ENCODE data around the gene RNF222. TPM values are rescaled to one million over a fixed set of nuclear protein-coding genes. Genes with fewer than 3 reads are reported as not detected.

RNF222 gene
- total RNA-seq, 1 experiment from 2014 or later: 0.79 TPM

- Histone ChIP-seq H3K27ac (no peak overlapping the region), H3K4me2 (no peak overlapping the region), H2AFZ (no peak overlapping the region), H3K79me2 (ENCODE audit: low read depth) (no peaks in the 10 kb centered on the region), H3K4me1 (replicated peaks; ENCODE audit: insufficient read depth) (no peaks in the 10 kb centered on the region; the same call in 1 of the 2 replicates), H3K27me3 (ENCODE audit: insufficient read depth, low read depth) (no peaks in the 10 kb centered on the region), H3K9me3 (ENCODE audit: insufficient read depth, low read depth) (no peaks in the 10 kb centered on the region), H3K9me2 (ENCODE audit: insufficient read depth) (no peaks in the 10 kb centered on the region), H3K36me3 (ENCODE audit: low read depth) (no peaks in the 10 kb centered on the region), H3K4me3 (no peak overlapping the region), H4K20me1 (ENCODE audit: insufficient read depth) (no peaks in the 10 kb centered on the region), H3F3A (ENCODE audit: insufficient read depth, low read depth) (0 out of 2 replicates have a peak, but pooled peaks cover 3% of the 10 kb centered on the region)
- CTCF ChIA-PET: interaction anchor here (1.0 to 1.9 kb wide), 3 partner anchors 25 to 27 kb away, joined by 3 to 23 read pairs (median 4); partner anchors contain the start of gene NDEL1
- POLR2A ChIA-PET (ENCODE audit: unreplicated experiment): interaction anchor here (0.6 kb wide), 2 partner anchors 25 to 32 kb away, joined by 3 to 4 read pairs; partner anchors contain the start of gene NDEL1
- TF ChIP-seq EZH2 (IDR thresholded peaks at IDR 0.05; ENCODE audit: low read depth): no peak
- TF ChIP-seq, protein P1, sequence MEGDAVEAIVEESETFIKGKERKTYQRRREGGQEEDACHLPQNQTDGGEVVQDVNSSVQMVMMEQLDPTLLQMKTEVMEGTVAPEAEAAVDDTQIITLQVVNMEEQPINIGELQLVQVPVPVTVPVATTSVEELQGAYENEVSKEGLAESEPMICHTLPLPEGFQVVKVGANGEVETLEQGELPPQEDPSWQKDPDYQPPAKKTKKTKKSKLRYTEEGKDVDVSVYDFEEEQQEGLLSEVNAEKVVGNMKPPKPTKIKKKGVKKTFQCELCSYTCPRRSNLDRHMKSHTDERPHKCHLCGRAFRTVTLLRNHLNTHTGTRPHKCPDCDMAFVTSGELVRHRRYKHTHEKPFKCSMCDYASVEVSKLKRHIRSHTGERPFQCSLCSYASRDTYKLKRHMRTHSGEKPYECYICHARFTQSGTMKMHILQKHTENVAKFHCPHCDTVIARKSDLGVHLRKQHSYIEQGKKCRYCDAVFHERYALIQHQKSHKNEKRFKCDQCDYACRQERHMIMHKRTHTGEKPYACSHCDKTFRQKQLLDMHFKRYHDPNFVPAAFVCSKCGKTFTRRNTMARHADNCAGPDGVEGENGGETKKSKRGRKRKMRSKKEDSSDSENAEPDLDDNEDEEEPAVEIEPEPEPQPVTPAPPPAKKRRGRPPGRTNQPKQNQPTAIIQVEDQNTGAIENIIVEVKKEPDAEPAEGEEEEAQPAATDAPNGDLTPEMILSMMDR (conservative IDR thresholded peaks at IDR 0.05): no peak
- intact Hi-C loops (cut with micrococcal nuclease; ENCODE audit: unreplicated experiment): loop anchor here (10.0 kb wide), 1 partner anchor 334 kb away; the partner anchor contains the start of gene CCDC42
- DNase-seq: no peak
- no TSS peak for BruUV-seq (replicated peaks)
Observed at GRCh38 chr17:8410883-8411238, 13.2 kb upstream of the RNF222 start.

DNA sequence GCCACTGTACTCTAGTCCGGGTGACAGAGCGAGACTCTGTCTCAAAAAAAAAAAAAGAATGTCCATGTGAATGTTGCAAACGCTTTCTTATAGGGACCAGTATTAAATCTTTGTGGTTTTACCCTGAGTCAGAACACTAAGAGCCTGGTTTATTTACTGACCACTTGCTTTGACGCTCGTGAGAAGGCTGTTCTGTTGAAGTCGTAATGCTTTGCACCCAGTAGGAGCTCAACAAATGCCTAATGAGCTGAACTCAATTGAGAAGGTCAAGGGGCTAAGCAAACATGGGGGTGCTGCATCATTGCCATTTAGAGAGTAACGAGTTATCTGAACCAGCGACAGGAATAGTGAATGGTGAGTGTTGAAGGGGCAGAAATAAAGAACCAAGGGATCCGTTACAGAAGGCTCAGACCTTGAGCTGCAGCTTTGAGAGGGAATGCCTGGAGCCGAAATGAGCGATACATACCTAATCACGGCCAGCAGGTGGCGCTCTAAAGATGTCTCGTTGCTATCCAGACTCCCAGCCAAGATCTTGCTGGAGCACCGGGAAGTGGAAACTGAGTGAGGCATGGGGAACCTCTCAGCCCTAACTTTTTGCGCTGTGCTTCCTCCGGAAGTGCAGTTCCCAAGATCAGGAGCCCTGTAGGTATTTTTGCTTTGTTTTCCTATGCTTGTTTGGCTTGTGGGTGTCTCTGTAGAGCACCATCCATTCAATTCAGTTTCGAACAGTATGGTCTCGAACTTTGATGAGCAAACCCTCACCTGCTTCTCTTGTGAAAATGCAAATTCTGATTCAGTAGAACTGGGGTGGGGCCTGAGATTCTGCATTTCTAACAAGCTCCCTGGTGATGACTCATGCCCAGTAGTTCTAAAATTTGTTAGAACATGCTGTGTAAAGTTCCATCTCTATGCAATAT, 12.6 kb upstream of the RNF222 start:
- ChIA-PET CTCF (interaction anchor here (0.5 to 1.9 kb wide), 8 partner anchors 10 to 298 kb away, joined by 3 to 23 read pairs (median 4); partner anchors contain the start of gene NDEL1), POLR2A (ENCODE audit: unreplicated experiment) (interaction anchor here (0.6 to 0.7 kb wide), 5 partner anchors 25 to 200 kb away, joined by 3 to 8 read pairs (median 4); partner anchors contain the start of gene NDEL1)
- Histone ChIP-seq H3K4me2 (no peak overlapping the region), H3K27ac (no peak overlapping the region), H2AFZ (no peak overlapping the region), H3K79me2 (ENCODE audit: low read depth) (no peaks in the 10 kb centered on the region), H3K9me2 (ENCODE audit: insufficient read depth) (no peaks in the 10 kb centered on the region), H3K9me3 (ENCODE audit: insufficient read depth, low read depth) (no peaks in the 10 kb centered on the region), H3K4me3 (no peak overlapping the region), H3K27me3 (ENCODE audit: insufficient read depth, low read depth) (no peaks in the 10 kb centered on the region), H3K4me1 (replicated peaks; ENCODE audit: insufficient read depth) (no peaks in the 10 kb centered on the region; the same call in 1 of the 2 replicates), H3K36me3 (ENCODE audit: low read depth) (no peaks in the 10 kb centered on the region), H3F3A (ENCODE audit: insufficient read depth, low read depth) (0 out of 2 replicates have a peak, but pooled peaks cover 3% of the 10 kb centered on the region), H4K20me1 (ENCODE audit: insufficient read depth) (no peaks in the 10 kb centered on the region)
- intact Hi-C loops (cut with micrococcal nuclease; ENCODE audit: unreplicated experiment): loop anchor here (10.0 kb wide), 1 partner anchor 335 kb away; the partner anchor contains the start of gene CCDC42
- TF ChIP-seq, protein P1 (conservative IDR thresholded peaks at IDR 0.05): peak; percentile 80
- no peak for TF ChIP-seq EZH2 (IDR thresholded peaks at IDR 0.05; ENCODE audit: low read depth)
- no TSS peak for BruUV-seq (replicated peaks)
- peak; percentile 49 to 81 for DNase-seq

DNA sequence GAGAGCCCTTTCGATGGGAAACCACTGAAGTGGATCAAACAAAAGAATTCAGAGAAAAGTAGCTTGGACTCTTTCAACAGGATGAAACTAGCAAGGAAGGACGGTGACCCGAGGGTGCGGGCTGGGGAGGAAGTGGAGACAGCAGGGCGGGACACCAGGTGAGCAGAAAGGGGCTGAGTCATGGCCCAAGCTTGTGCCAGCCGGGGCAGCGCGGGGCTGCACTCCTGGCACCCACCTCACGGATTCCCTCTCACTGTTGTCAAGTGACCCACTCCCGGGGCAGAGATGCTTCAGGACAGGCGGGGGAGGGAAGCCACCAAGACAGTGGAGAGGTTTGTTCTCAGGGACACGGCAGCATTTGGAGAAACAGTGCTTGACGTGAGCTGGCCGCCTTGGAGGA, 10.7 kb upstream of the RNF222 start:
- Histone ChIP-seq H3K36me3 (ENCODE audit: low read depth) (no peaks in the 10 kb centered on the region), H3F3A (ENCODE audit: insufficient read depth, low read depth) (0 out of 2 replicates have a peak, but pooled peaks cover 3% of the 10 kb centered on the region), H3K9me2 (ENCODE audit: insufficient read depth) (no peaks in the 10 kb centered on the region), H3K27me3 (ENCODE audit: insufficient read depth, low read depth) (no peaks in the 10 kb centered on the region), H3K4me1 (replicated peaks; ENCODE audit: insufficient read depth) (no peaks in the 10 kb centered on the region; the same call in 1 of the 2 replicates), H3K27ac (peak overlapping the region; percentile 82), H3K79me2 (ENCODE audit: low read depth) (no peaks in the 10 kb centered on the region), H4K20me1 (ENCODE audit: insufficient read depth) (no peaks in the 10 kb centered on the region), H3K4me2 (peak overlapping the region; percentile 69), H2AFZ (peak overlapping the region; percentile 86), H3K9me3 (ENCODE audit: insufficient read depth, low read depth) (no peaks in the 10 kb centered on the region), H3K4me3 (peak overlapping the region; percentile 41; the same call in 1 of the 2 replicates)
- intact Hi-C loops (cut with micrococcal nuclease; ENCODE audit: unreplicated experiment): loop anchor here (1.0 kb wide), 1 partner anchor 23 kb away; no protein-coding TSS in a partner anchor
- DNase-seq: peak; percentile 82 to 89
- TF ChIP-seq, protein P1 (conservative IDR thresholded peaks at IDR 0.05): no peak
- TF ChIP-seq EZH2 (IDR thresholded peaks at IDR 0.05; ENCODE audit: low read depth): no peak
- ChIA-PET CTCF (interaction anchor here (0.5 to 1.3 kb wide), 2 partner anchors 25 to 652 kb away, joined by 3 read pairs; no protein-coding TSS in a partner anchor), POLR2A (ENCODE audit: unreplicated experiment) (interaction anchor here (0.6 to 1.1 kb wide), 2 partner anchors 11 to 707 kb away, joined by 3 to 4 read pairs; partner anchors contain the start of gene RNF222)
- no TSS peak for BruUV-seq (replicated peaks)
